Inflammatory macrophage treated with lipopolysaccharide for 1 hour (primary cell): Measurements from ENCODE around the gene DMWD.

Experiments
- DNase-seq, 2 donors: peaks; one replicate each; pipeline ENCODE4 v3.0.0-alpha.2; 2020 to 2022

DMWD gene

GRCh38 chr19:45745606-45746005 is 47.0 kb downstream of the DMWD start:
- no peak for DNase-seq

GRCh38 chr19:45742969-45743368 is 49.7 kb downstream of the DMWD start:
- no peak for DNase-seq

- peak; percentile 56 to 62 for DNase-seq
Observed at GRCh38 chr19:45739498-45740439, 52.9 kb downstream of the DMWD start.

GRCh38 chr19:45733160-45733810 is 59.4 kb downstream of the DMWD start, which contains the start of gene MEIOSIN:
Gene MEIOSIN (plus strand): TSS chr19:45733439. CDS start chr19:45735377, 1,938 bp downstream.
- no peak for DNase-seq
